ENCODE measurements around the gene OR5H14.
A peak's percentile ranks its signal among the peaks of the same experiment; 100 is the strongest.
"Not testable (repeated sequence)": the region's sequence is repeated elsewhere in the genome, so short reads cannot be mapped to it uniquely, and the experiment has no call there.

Gene OR5H14

GRCh38 chr3:98180319-98180890, 33.1 kb downstream of the OR5H14 start:
- Histone ChIP-seq H3K4me1 (ENCODE audit: insufficient read depth, low read length) (no peaks in the 10 kb centered on the region), H3K9ac (ENCODE audit: low read depth, low read length) (no peak overlapping the region), H3K36me3 (ENCODE audit: insufficient read depth, low read length) (no peaks in the 10 kb centered on the region), H3K27ac (ENCODE audit: low read length) (no peak overlapping the region), H3K9me3 (ENCODE audit: insufficient read depth, low read length, severe bottlenecking) (no peaks in the 10 kb centered on the region), H3K79me2 (ENCODE audit: insufficient read depth, low read length) (no peaks in the 10 kb centered on the region), H3K4me3 (ENCODE audit: low read depth in 1 of 2, low read length in 2 of 2) (no peak overlapping the region), H3K27me3 (ENCODE audit: insufficient read depth, low read length, poor library complexity) (no peaks in the 10 kb centered on the region), H2AFZ (ENCODE audit: low read depth, low read length) (no peak overlapping the region), H4K20me1 (ENCODE audit: insufficient read depth, low read length) (no peaks in the 10 kb centered on the region), H3K4me2 (ENCODE audit: insufficient read depth, low read length) (no peak overlapping the region)
- ATAC-seq (ENCODE audit: insufficient read depth, low read depth): no peak
- no peak for DNase-seq
- no peak for TF ChIP-seq CTCF (IDR thresholded peaks at IDR 0.05; ENCODE audit: borderline replicate concordance, extremely low read depth, low read length, poor library complexity, severe bottlenecking)
- no peak for TF ChIP-seq EZH2 (IDR thresholded peaks at IDR 0.05; ENCODE audit: borderline replicate concordance, low read depth, low read length, severe bottlenecking)

GRCh38 chr3:98182196-98182595, 34.9 kb downstream of the OR5H14 start:
- Histone ChIP-seq H3K27ac (ENCODE audit: low read length) (no peak overlapping the region), H3K4me1 (ENCODE audit: insufficient read depth, low read length) (no peaks in the 10 kb centered on the region), H3K4me2 (ENCODE audit: insufficient read depth, low read length) (no peak overlapping the region), H3K27me3 (ENCODE audit: insufficient read depth, low read length, poor library complexity) (no peaks in the 10 kb centered on the region), H3K4me3 (ENCODE audit: low read depth in 1 of 2, low read length in 2 of 2) (no peak overlapping the region), H3K36me3 (ENCODE audit: insufficient read depth, low read length) (no peaks in the 10 kb centered on the region), H4K20me1 (ENCODE audit: insufficient read depth, low read length) (no peaks in the 10 kb centered on the region), H2AFZ (ENCODE audit: low read depth, low read length) (no peak overlapping the region), H3K9ac (ENCODE audit: low read depth, low read length) (no peak overlapping the region), H3K79me2 (ENCODE audit: insufficient read depth, low read length) (no peaks in the 10 kb centered on the region), H3K9me3 (ENCODE audit: insufficient read depth, low read length, severe bottlenecking) (no peaks in the 10 kb centered on the region)
- TF ChIP-seq CTCF (IDR thresholded peaks at IDR 0.05; ENCODE audit: borderline replicate concordance, extremely low read depth, low read length, poor library complexity, severe bottlenecking) (no peak), EZH2 (IDR thresholded peaks at IDR 0.05; ENCODE audit: borderline replicate concordance, low read depth, low read length, severe bottlenecking) (no peak)
- no peak for ATAC-seq (ENCODE audit: insufficient read depth, low read depth)
- no peak for DNase-seq

GRCh38 chr3:98185180-98185579, 37.9 kb downstream of the OR5H14 start:
- H4K20me1 ChIP-seq (ENCODE audit: insufficient read depth, low read length): no peaks in the 10 kb centered on the region
- no peaks in the 10 kb centered on the region for H3K79me2 ChIP-seq (ENCODE audit: insufficient read depth, low read length)
- no peaks in the 10 kb centered on the region for H3K36me3 ChIP-seq (ENCODE audit: insufficient read depth, low read length)
- DNase-seq (no peak), ATAC-seq (ENCODE audit: insufficient read depth, low read depth) (no peak)
- H2AFZ ChIP-seq (ENCODE audit: low read depth, low read length): no peak overlapping the region
- no peaks in the 10 kb centered on the region for H3K9me3 ChIP-seq (ENCODE audit: insufficient read depth, low read length, severe bottlenecking)
- no peak overlapping the region for H3K9ac ChIP-seq (ENCODE audit: low read depth, low read length)
- H3K4me2 ChIP-seq (ENCODE audit: insufficient read depth, low read length): no peak overlapping the region
- no peaks in the 10 kb centered on the region for H3K4me1 ChIP-seq (ENCODE audit: insufficient read depth, low read length)
- TF ChIP-seq CTCF (IDR thresholded peaks at IDR 0.05; ENCODE audit: borderline replicate concordance, extremely low read depth, low read length, poor library complexity, severe bottlenecking): no peak
- no peak for TF ChIP-seq EZH2 (IDR thresholded peaks at IDR 0.05; ENCODE audit: borderline replicate concordance, low read depth, low read length, severe bottlenecking)
- H3K4me3 ChIP-seq (ENCODE audit: low read depth in 1 of 2, low read length in 2 of 2): no peak overlapping the region
- H3K27me3 ChIP-seq (ENCODE audit: insufficient read depth, low read length, poor library complexity): no peaks in the 10 kb centered on the region
- no peak overlapping the region for H3K27ac ChIP-seq (ENCODE audit: low read length)

GRCh38 chr3:98188545-98188944, 41.3 kb downstream of the OR5H14 start:
- Histone ChIP-seq H3K36me3 (ENCODE audit: insufficient read depth, low read length) (no peaks in the 10 kb centered on the region), H3K79me2 (ENCODE audit: insufficient read depth, low read length) (no peaks in the 10 kb centered on the region), H3K27ac (ENCODE audit: low read length) (no peak overlapping the region), H3K9ac (ENCODE audit: low read depth, low read length) (no peak overlapping the region), H4K20me1 (ENCODE audit: insufficient read depth, low read length) (no peaks in the 10 kb centered on the region), H3K27me3 (ENCODE audit: insufficient read depth, low read length, poor library complexity) (no peaks in the 10 kb centered on the region), H3K4me3 (ENCODE audit: low read depth in 1 of 2, low read length in 2 of 2) (no peak overlapping the region), H3K4me1 (ENCODE audit: insufficient read depth, low read length) (no peaks in the 10 kb centered on the region), H3K4me2 (ENCODE audit: insufficient read depth, low read length) (no peak overlapping the region), H3K9me3 (ENCODE audit: insufficient read depth, low read length, severe bottlenecking) (no peaks in the 10 kb centered on the region), H2AFZ (ENCODE audit: low read depth, low read length) (no peak overlapping the region)
- ATAC-seq (ENCODE audit: insufficient read depth, low read depth) (no peak; the same call in 2 of the 3 replicates), DNase-seq (no peak)
- peak; percentile 38 for TF ChIP-seq CTCF (IDR thresholded peaks at IDR 0.05; ENCODE audit: borderline replicate concordance, extremely low read depth, low read length, poor library complexity, severe bottlenecking)
- no peak for TF ChIP-seq EZH2 (IDR thresholded peaks at IDR 0.05; ENCODE audit: borderline replicate concordance, low read depth, low read length, severe bottlenecking)

GRCh38 chr3:98190911-98191310, 43.6 kb downstream of the OR5H14 start:
- H3K9me3 ChIP-seq (ENCODE audit: insufficient read depth, low read length, severe bottlenecking); ATAC-seq (ENCODE audit: insufficient read depth, low read depth); H3K4me3 ChIP-seq (ENCODE audit: low read depth in 1 of 2, low read length in 2 of 2); H3K27ac ChIP-seq (ENCODE audit: low read length); H3K27me3 ChIP-seq (ENCODE audit: insufficient read depth, low read length, poor library complexity); H3K79me2 ChIP-seq (ENCODE audit: insufficient read depth, low read length); H3K4me2 ChIP-seq (ENCODE audit: insufficient read depth, low read length); H3K4me1 ChIP-seq (ENCODE audit: insufficient read depth, low read length); H3K9ac ChIP-seq (ENCODE audit: low read depth, low read length); DNase-seq; H3K36me3 ChIP-seq (ENCODE audit: insufficient read depth, low read length); H2AFZ ChIP-seq (ENCODE audit: low read depth, low read length); H4K20me1 ChIP-seq (ENCODE audit: insufficient read depth, low read length): not testable (repeated sequence)
